ENCODE measurements around the gene MAP3K20. TPM values are rescaled to one million over a fixed set of nuclear protein-coding genes. Genes with fewer than 3 reads are reported as not detected.

Gene MAP3K20
- total and polyA plus RNA-seq, 9 donors, result 38.6 to 127 (median 88.4) TPM

GRCh38 chr2:173099271-173099670, 23.6 kb downstream of the MAP3K20 start:
- peaks cover 1% of the 10 kb centered on the region for H3K4me1 ChIP-seq (ENCODE audit: insufficient read depth)
- H3K9me3 ChIP-seq, result no peaks in the 10 kb centered on the region
- H3K36me3 ChIP-seq, result no peaks in the 10 kb centered on the region
- H3K4me3 ChIP-seq, result no peak overlapping the region
- WGBS, 3 donors, result 75 to 92% (median 90%) methylated on average over 2 of the region's 2 CpGs
- intact Hi-C loops (cut with DNase I), result no loop called here
- no peaks in the 10 kb centered on the region for H3K27me3 ChIP-seq
- no peak for TF ChIP-seq CTCF (IDR thresholded peaks at IDR 0.05)
- no peak for TF ChIP-seq EP300 (IDR thresholded peaks at IDR 0.05)
- no peak for TF ChIP-seq POLR2A (IDR thresholded peaks at IDR 0.05)
- no peak for DNase-seq
- H3K27ac ChIP-seq, result no peak overlapping the region

GRCh38 chr2:173099804-173100203, 24.2 kb downstream of the MAP3K20 start:
- no peak overlapping the region for H3K27ac ChIP-seq
- no peaks in the 10 kb centered on the region for H3K9me3 ChIP-seq
- no peaks in the 10 kb centered on the region for H3K27me3 ChIP-seq
- no peaks in the 10 kb centered on the region for H3K36me3 ChIP-seq
- 97 to 99% (median 98%) methylated on average over 2 of the region's 2 CpGs for WGBS, 3 donors
- no peak overlapping the region for H3K4me3 ChIP-seq
- peaks cover 1% of the 10 kb centered on the region for H3K4me1 ChIP-seq (ENCODE audit: insufficient read depth)
- intact Hi-C loops (cut with DNase I), result no loop called here
- no peak for DNase-seq
- TF ChIP-seq CTCF (IDR thresholded peaks at IDR 0.05) (no peak), POLR2A (IDR thresholded peaks at IDR 0.05) (no peak), EP300 (IDR thresholded peaks at IDR 0.05) (no peak)

GRCh38 chr2:173101687-173102086, 26.0 kb downstream of the MAP3K20 start:
- no peak overlapping the region for H3K4me3 ChIP-seq
- no peaks in the 10 kb centered on the region for H3K27me3 ChIP-seq
- H3K36me3 ChIP-seq, result no peaks in the 10 kb centered on the region
- intact Hi-C loops (cut with DNase I), result no loop called here
- no peak for DNase-seq
- H3K27ac ChIP-seq, result no peak overlapping the region
- no peaks in the 10 kb centered on the region for H3K9me3 ChIP-seq
- TF ChIP-seq POLR2A (IDR thresholded peaks at IDR 0.05) (no peak), EP300 (IDR thresholded peaks at IDR 0.05) (no peak), CTCF (IDR thresholded peaks at IDR 0.05) (no peak)
- 69 to 79% (median 76%) methylated on average over 3 of the region's 3 CpGs for WGBS, 3 donors
- H3K4me1 ChIP-seq (ENCODE audit: insufficient read depth), result peaks cover 2% of the 10 kb centered on the region

- intact Hi-C loops (cut with DNase I), result no loop called here
- DNase-seq, result no peak
- no peaks in the 10 kb centered on the region for H3K27me3 ChIP-seq
- no peak overlapping the region for H3K27ac ChIP-seq
- H3K36me3 ChIP-seq, result no peaks in the 10 kb centered on the region
- WGBS, 3 donors, result 96 to 100% (median 97%) methylated on average over 1 of the region's 1 CpG
- H3K9me3 ChIP-seq, result no peaks in the 10 kb centered on the region
- peaks cover 2% of the 10 kb centered on the region for H3K4me1 ChIP-seq (ENCODE audit: insufficient read depth)
- TF ChIP-seq EP300 (IDR thresholded peaks at IDR 0.05) (no peak), POLR2A (IDR thresholded peaks at IDR 0.05) (no peak), CTCF (IDR thresholded peaks at IDR 0.05) (no peak)
- H3K4me3 ChIP-seq, result no peak overlapping the region
These were observed 28.5 kb downstream of the MAP3K20 start for GRCh38 chr2:173104156-173104555.
